Heart left ventricle (tissue), 16 donors: ENCODE measurements around the gene RAB20. TPM values are rescaled to one million over a fixed set of nuclear protein-coding genes. Genes with fewer than 3 reads are reported as not detected.

Source experiments
- ATAC-seq, 4 donors: fragments of 200-7000 bp; cut with Tn5 transposase; one replicate each; pipeline ENCODE4 v1.9.1; 2020 to 2022; ENCODE audit warnings: moderate library complexity in 4 of 4, mild to moderate bottlenecking in 3 of 4, moderate number of reproducible peaks in 1 of 4
- DNase-seq, 5 donors: peaks; one replicate each; pipeline ENCODE4 v3.0.0-alpha.2; 2020
- H3K27ac ChIP-seq, 12 donors: fragments of 200-600 bp; sonication (generic) in 4 of 12; one replicate each; pipeline versions ENCODE4 v1.5.0 to v1.8.0; 2016 to 2022; ENCODE audit warnings: mild to moderate bottlenecking in 2 of 12
- H3K27me3 ChIP-seq, 9 donors: fragments of 200-600 bp; sonication (generic) in 2 of 9; one replicate each; pipeline versions ENCODE4 v1.5.1 to v1.8.0; 2016 to 2022; ENCODE audit warnings: mild to moderate bottlenecking in 3 of 9
- H3K36me3 ChIP-seq, 9 donors: fragments of 200-600 bp; sonication (generic) in 2 of 9; one replicate each; pipeline versions ENCODE4 v1.5.0 to v1.8.0; 2018 to 2022; ENCODE audit warnings: mild to moderate bottlenecking in 2 of 9
- H3K4me1 ChIP-seq, 12 donors: fragments of 200-600 bp; sonication (generic) in 4 of 12; one replicate each; pipeline versions ENCODE4 v1.5.0 to v1.8.0; 2016 to 2022; ENCODE audit warnings: mild to moderate bottlenecking in 3 of 12
- H3K4me3 ChIP-seq, 12 donors: fragments of 200-600 bp; sonication (generic) in 4 of 12; one replicate each; pipeline versions ENCODE4 v1.5.0 to v1.8.0; 2017 to 2022; ENCODE audit warnings: mild to moderate bottlenecking in 9 of 12, moderate library complexity in 4 of 12
- H3K9me3 ChIP-seq, 12 donors: fragments of 200-600 bp; sonication (generic) in 4 of 12; one replicate each; pipeline versions ENCODE4 v1.5.0 to v1.8.0; 2016 to 2022; ENCODE audit warnings: mild to moderate bottlenecking in 1 of 12
- POLR2A ChIP-seq, 2 donors: fragments of 450-650 bp; IDR thresholded peaks; one replicate each; pipeline ENCODE4 v1.6.1; 2017; ENCODE audit warnings: antibody characterized with exemption in 2 of 2, mild to moderate bottlenecking in 2 of 2, moderate library complexity in 2 of 2
- WGBS, 4 donors: extraction: QIAGEN DNeasy Blood & Tissue Kit in 2 of 4; methylation state at CpG; one replicate each; pipeline versions ENCODE4 v1.1.5 to v1.1.7; 2013 to 2018; 5-methylcytosine and 5-hydroxymethylcytosine counted together
- intact Hi-C, 10 donors: fragments of 100-400 bp; cut with DNase I; formaldehyde crosslinking; loops; one replicate each; pipeline versions ENCODE4 v1.11.1 to v1.14.2; 2022
- polyA plus RNA-seq, 2 donors: library from polyadenylated mRNA; stranded (reverse); fragments of 200-250 nt; gene quantifications; one replicate each; pipeline ENCODE4 v1.2.3, GENCODE V29; 2013
- total RNA-seq, 9 donors: library from RNA; depleted of rRNA in 2 of 9; stranded (reverse); fragments of >200 nt in 2 of 9; fragmentation: NEBNext Ultra II Directional in 3 of 9; extraction: Animal tissue kit (Norgen Biotek cat#: 25700) in 3 of 9; gene quantifications; one replicate each; pipeline versions ENCODE4 v1.1.0 to v1.2.4, GENCODE V29; 2016 to 2023
- TF ChIP-seq, protein P1 (sequence below), 12 donors: fragments of 200-600 bp; sonication (generic) in 4 of 12; IDR thresholded peaks; one replicate each; pipeline versions ENCODE4 v1.5.0 to v1.8.0; 2018 to 2022; ENCODE audit warnings: antibody characterized with exemption in 12 of 12, mild to moderate bottlenecking in 5 of 12
- donor health status: ischemic (EF 13 %, LVEDD 7.1; RV severe dilation, severe dysfunction).
- donor health status: healthy with polysubstance abuse.
- donor health status: DM: no; HTN: yes; CAD: no.
- donor health status: DM: no; HTN: no; CAD: no.
- donor health status: ischemic (EF 25% LVEDD 6.9; RV normal size, moderate dysfunction).
- donor health status: ischemic (EF 25% LVEDD 5.7; RV mildly dilated, moderate dysfunction).
- donor health status: healthy.
- donor health status: DM: yes; HTN: yes; CAD: no.
- donor health status: ischemic (EF 35%, LVEDD 5.7; RV mildly dilated, moderate dysfunction).
- donor health status: nonischemic (EF 11% LVEDD 7.7; RV severe dilation, severe dysfunction).
- donor health status: DM: yes; HTN: yes; CAD: no.
- donor health status: PGD.
- donor health status: ischemic (EF 29% LVEDD 5.4; RV normal size, mild dysfunction).
- donor health status: nonischemic (EF 23%, LVEDD 6.1; RV moderate dilation, normal function).

The RAB20 gene
- total and polyA plus RNA-seq, 11 donors: 5.5 to 30.2 (median 13.7) TPM

DNA sequence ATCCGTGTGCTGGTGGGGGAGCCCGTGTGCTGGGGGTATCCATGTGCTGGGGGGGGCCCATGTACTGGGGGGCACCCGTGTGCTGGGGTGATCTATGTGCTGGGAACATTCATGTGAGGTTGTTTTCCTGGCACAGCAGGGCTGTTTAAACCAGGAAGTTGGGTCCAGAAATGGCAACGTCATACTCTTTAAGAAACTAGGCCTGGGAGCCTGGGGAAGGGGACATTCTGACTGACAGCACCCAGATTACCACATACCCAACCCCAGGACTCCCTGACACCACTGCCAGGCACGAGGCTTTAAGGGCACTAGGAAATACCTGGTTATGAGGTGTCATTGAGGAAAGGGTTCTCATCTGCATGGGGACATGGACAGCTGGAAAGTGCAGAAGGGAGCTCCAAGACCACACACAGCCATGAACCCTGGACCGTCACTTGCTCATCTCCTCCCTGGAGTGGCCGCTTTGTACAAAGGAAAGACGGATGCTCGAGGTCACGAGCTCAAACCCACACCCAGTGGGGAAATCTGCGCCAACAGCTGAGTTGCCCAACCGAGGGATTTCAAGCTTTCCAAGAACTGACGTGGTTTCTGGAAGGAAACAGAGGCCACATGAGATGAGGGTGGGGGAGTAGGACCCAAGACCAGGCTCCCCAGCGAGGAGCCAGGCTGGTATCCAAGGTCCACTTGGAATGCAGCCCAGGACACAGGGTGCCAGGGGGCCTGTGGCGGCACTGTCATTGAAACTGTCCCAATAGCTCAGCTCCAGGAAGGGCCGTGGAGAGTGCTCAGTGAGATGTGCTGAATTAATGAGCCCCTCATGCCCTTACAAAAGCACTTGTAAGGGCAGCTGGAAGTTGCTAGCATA lies 40.9 kb downstream of the RAB20 start:
- DNase-seq (peak; percentile 75 to 90 (median 83)), ATAC-seq (peak; percentile 63 to 72 (median 70))
- Histone ChIP-seq H3K27ac (peak overlapping the region; percentile 46 to 92 (median 76)), H3K4me1 (peaks cover 0 to 74% (median 39%) of the 10 kb centered on the region in 12 donors), H3K9me3 (peaks cover 0 to 2% (median 0%) of the 10 kb centered on the region in 12 donors), H3K27me3 (no peaks in the 10 kb centered on the region), H3K36me3 (peaks cover 0 to 11% (median 6%) of the 10 kb centered on the region in 9 donors), H3K4me3 (no peak overlapping the region)
- 51 to 64% (median 56%) methylated on average over 16 of the region's 16 CpGs for WGBS, 4 donors
- no peak for TF ChIP-seq POLR2A (IDR thresholded peaks at IDR 0.05)
- TF ChIP-seq, protein P1, sequence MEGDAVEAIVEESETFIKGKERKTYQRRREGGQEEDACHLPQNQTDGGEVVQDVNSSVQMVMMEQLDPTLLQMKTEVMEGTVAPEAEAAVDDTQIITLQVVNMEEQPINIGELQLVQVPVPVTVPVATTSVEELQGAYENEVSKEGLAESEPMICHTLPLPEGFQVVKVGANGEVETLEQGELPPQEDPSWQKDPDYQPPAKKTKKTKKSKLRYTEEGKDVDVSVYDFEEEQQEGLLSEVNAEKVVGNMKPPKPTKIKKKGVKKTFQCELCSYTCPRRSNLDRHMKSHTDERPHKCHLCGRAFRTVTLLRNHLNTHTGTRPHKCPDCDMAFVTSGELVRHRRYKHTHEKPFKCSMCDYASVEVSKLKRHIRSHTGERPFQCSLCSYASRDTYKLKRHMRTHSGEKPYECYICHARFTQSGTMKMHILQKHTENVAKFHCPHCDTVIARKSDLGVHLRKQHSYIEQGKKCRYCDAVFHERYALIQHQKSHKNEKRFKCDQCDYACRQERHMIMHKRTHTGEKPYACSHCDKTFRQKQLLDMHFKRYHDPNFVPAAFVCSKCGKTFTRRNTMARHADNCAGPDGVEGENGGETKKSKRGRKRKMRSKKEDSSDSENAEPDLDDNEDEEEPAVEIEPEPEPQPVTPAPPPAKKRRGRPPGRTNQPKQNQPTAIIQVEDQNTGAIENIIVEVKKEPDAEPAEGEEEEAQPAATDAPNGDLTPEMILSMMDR (IDR thresholded peaks at IDR 0.05): no peak
- intact Hi-C loops: no loop called here

DNA sequence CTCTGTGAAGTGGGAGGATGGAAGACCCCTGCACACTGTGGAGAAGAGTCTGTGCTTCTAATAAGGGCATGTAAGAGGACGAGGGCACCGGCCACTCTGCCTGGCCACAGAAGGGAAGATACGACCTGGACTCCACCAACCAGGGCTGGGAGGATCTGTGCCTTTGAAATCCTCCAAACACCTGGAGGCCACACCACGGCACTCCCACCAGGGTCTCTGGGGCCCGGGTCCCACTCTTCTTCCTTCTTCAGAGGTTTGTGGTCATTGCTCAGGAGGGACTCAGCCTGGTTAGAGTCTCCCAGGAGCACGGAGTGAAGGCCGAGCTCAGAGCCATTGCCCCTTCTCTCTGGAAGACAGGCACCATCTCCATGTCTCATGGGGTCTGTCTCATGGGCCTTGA lies 42.0 kb downstream of the RAB20 start:
- ATAC-seq (no peak), DNase-seq (no peak)
- H3K9me3 ChIP-seq: peaks cover 0 to 7% (median 0%) of the 10 kb centered on the region in 12 donors
- 89 to 92% (median 92%) methylated on average over 7 of the region's 7 CpGs for WGBS, 4 donors
- H3K4me1 ChIP-seq: peaks cover 0 to 62% (median 30%) of the 10 kb centered on the region in 12 donors
- H3K36me3 ChIP-seq: peaks cover 0 to 15% (median 6%) of the 10 kb centered on the region in 9 donors
- no peak overlapping the region for H3K4me3 ChIP-seq
- no peaks in the 10 kb centered on the region for H3K27me3 ChIP-seq
- intact Hi-C loops: loop anchor here in 1 of 10 donors (10.0 kb wide), 1 partner anchor 45 kb away; the partner anchor contains the start of gene RAB20
- H3K27ac ChIP-seq: peak overlapping the region in 4 of 12 donors; percentile 18 to 92 (median 72)
- no peak for TF ChIP-seq POLR2A (IDR thresholded peaks at IDR 0.05)
- TF ChIP-seq, protein P1 (IDR thresholded peaks at IDR 0.05): no peak

DNA sequence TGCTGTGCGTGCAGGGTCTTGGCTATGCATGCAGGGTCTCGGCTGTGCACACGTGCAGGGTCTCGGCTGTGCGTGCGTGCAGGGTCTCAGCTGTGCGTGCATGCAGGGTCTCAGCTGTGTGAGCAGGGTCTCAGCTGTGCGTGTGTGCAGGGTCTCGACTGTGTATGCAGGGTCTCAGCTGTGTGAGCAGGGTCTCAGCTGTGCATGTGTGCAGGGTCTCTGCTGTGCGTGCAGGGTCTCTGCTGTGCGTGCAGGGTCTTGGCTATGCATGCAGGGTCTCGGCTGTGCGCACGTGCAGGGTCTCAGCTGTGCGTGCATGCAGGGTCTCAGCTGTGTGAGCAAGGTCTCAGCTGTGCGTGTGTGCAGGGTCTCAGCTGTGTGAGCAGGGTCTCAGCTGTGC lies 42.5 kb downstream of the RAB20 start:
- WGBS, 4 donors: 90 to 97% (median 95%) methylated on average over 13 to 16 of the region's 16 CpGs
- TF ChIP-seq POLR2A (IDR thresholded peaks at IDR 0.05): no peak
- TF ChIP-seq, protein P1 (IDR thresholded peaks at IDR 0.05): no peak
- Histone ChIP-seq H3K9me3 (peaks cover 0 to 7% (median 0%) of the 10 kb centered on the region in 12 donors), H3K4me1 (peaks cover 0 to 58% (median 26%) of the 10 kb centered on the region in 12 donors), H3K36me3 (peaks cover 0 to 20% (median 8%) of the 10 kb centered on the region in 9 donors), H3K27me3 (no peaks in the 10 kb centered on the region), H3K4me3 (no peak overlapping the region), H3K27ac (no peak overlapping the region)
- ATAC-seq: no peak
- no peak for DNase-seq
- intact Hi-C loops: loop anchor here in 1 of 10 donors (10.0 kb wide), 1 partner anchor 46 kb away; the partner anchor contains the start of gene RAB20

DNA sequence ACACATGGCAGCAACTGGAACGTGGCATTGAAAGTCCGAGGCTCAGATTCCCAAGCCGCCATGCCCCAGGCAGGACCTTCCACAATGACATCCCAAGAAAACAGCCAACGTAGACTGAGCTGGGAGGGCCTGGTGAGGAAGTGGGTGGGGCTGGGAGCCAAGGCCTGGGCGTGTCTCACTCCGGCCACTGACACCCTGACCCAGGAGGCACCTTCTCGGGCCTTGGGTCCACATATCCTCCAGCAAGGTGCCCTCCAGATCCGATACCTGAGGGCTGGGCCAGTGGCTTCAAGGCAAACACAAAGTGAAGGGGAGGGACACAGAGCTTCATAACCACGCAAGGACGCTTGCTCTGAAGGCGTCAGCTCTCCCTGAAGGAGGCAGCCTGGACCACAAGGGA lies 43.0 kb downstream of the RAB20 start:
- ATAC-seq (peak in 1 of 4 donors; percentile 1), DNase-seq (no peak)
- TF ChIP-seq, protein P1 (IDR thresholded peaks at IDR 0.05): no peak
- TF ChIP-seq POLR2A (IDR thresholded peaks at IDR 0.05): no peak
- Histone ChIP-seq H3K4me3 (no peak overlapping the region), H3K4me1 (peaks cover 0 to 53% (median 22%) of the 10 kb centered on the region in 12 donors), H3K27ac (peak overlapping the region in 2 of 12 donors; percentile 6 to 29), H3K36me3 (peaks cover 0 to 23% (median 11%) of the 10 kb centered on the region in 9 donors), H3K27me3 (no peaks in the 10 kb centered on the region), H3K9me3 (peaks cover 0 to 7% (median 0%) of the 10 kb centered on the region in 12 donors)
- WGBS, 4 donors: 70 to 79% (median 76%) methylated on average over 7 to 11 of the region's 11 CpGs
- intact Hi-C loops: loop anchor here in 1 of 10 donors (10.0 kb wide), 1 partner anchor 46 kb away; the partner anchor contains the start of gene RAB20
